SK-N-SH (cell line): ENCODE measurements around the gene TMCC3. TPM values are rescaled to one million over a fixed set of nuclear protein-coding genes. Genes with fewer than 3 reads are reported as not detected.

ENCODE experiments used
- CTCF ChIA-PET: fragments of 300-600, 350-600 bp; formaldehyde crosslinking; extraction: SDS; loops from one replicate; lab custom pipeline; 2021; lab: Yijun Ruan, JAX
- POLR2A ChIA-PET: fragments of 350-600 bp; sonication (Branson Sonifier 250); formaldehyde crosslinking; extraction: SDS; loops from one replicate; lab custom pipeline; 2020; ENCODE audit warnings: antibody characterized with exemption, inconsistent platforms; lab: Yijun Ruan, JAX
- DNase-seq: peaks from one replicate; pipeline ENCODE4 v3.0.0; 2012
- H2AFZ ChIP-seq: fragments of 200-600 bp; sonication (generic); 2 replicates; pipeline ENCODE4 v1.8.1; 2016; ENCODE audit warnings: antibody characterized with exemption, mild to moderate bottlenecking, low read depth
- H3F3A ChIP-seq: fragments of 200-600 bp; sonication (generic); replicated peaks from 2 replicates; pipeline ENCODE3; 2016; ENCODE audit warnings: antibody characterized with exemption, mild to moderate bottlenecking; ENCODE audit not compliant: insufficient read depth
- H3K27ac ChIP-seq, 2 experiments: fragments of 200-500 bp in 1 of 2; fragments of 200-600 bp in 1 of 2; sonication (Bioruptor generic) in 1 of 2; sonication (generic), shearing (Covaris generic) in 1 of 2; 2 replicates each; pipeline versions ENCODE4 v1.5.1 to v1.6.1; 2014 to 2016; ENCODE audit warnings: low read depth in 2 of 2, inconsistent platforms in 1 of 2, low read length in 1 of 2, mild to moderate bottlenecking in 1 of 2, mixed read lengths in 1 of 2
- H3K27me3 ChIP-seq: fragments of 200-600 bp; sonication (generic), shearing (Covaris generic); 2 replicates; pipeline ENCODE4 v1.6.1; 2016; ENCODE audit warnings: mixed run types; ENCODE audit not compliant: insufficient read depth
- H3K36me3 ChIP-seq, 2 experiments: fragments of 200-500 bp in 1 of 2; fragments of 200-600 bp in 1 of 2; sonication (Bioruptor generic) in 1 of 2; sonication (generic) in 1 of 2; replicated peaks in 1 of 2; 2 replicates each; pipeline versions ENCODE3 to v1.5.1; 2014 to 2016; ENCODE audit warnings: low read length in 1 of 2, mild to moderate bottlenecking in 1 of 2; ENCODE audit not compliant: insufficient read depth in 2 of 2, control insufficient read depth in 1 of 2
- H3K4me1 ChIP-seq, 2 experiments: fragments of 200-500 bp in 1 of 2; fragments of 200-600 bp in 1 of 2; sonication (Bioruptor generic) in 1 of 2; sonication (generic), shearing (Covaris generic) in 1 of 2; 2 replicates each; pipeline versions ENCODE4 v1.5.1 to v1.6.1; 2014 to 2016; ENCODE audit warnings: low read depth in 1 of 2, low read length in 1 of 2, mixed run types in 1 of 2; ENCODE audit not compliant: insufficient read depth in 2 of 2, control insufficient read depth in 1 of 2
- H3K4me2 ChIP-seq: fragments of 200-600 bp; sonication (generic), shearing (Covaris generic); 2 replicates; pipeline ENCODE4 v1.6.1; 2017; ENCODE audit warnings: mixed run types
- H3K4me3 ChIP-seq, 2 experiments: fragments of 200-500 bp in 1 of 2; fragments of 200-600 bp in 1 of 2; sonication (Bioruptor generic) in 1 of 2; sonication (generic), shearing (Covaris generic) in 1 of 2; 2 replicates each; pipeline versions ENCODE4 v1.5.1 to v1.8.1; 2014 to 2016; ENCODE audit warnings: low read depth in 2 of 2, inconsistent platforms in 1 of 2, low read length in 1 of 2, mild to moderate bottlenecking in 1 of 2, mixed read lengths in 1 of 2, moderate library complexity in 1 of 2
- H3K79me2 ChIP-seq: fragments of 200-600 bp; sonication (generic); 2 replicates; pipeline ENCODE4 v1.8.1; 2017; ENCODE audit warnings: mild to moderate bottlenecking; ENCODE audit not compliant: insufficient read depth
- H3K9ac ChIP-seq: fragments of 200-600 bp; sonication (generic); 2 replicates; pipeline ENCODE4 v1.6.1; 2017; ENCODE audit warnings: mixed run types
- H3K9me2 ChIP-seq: fragments of 200-600 bp; sonication (generic); 2 replicates; pipeline ENCODE4 v1.6.1; 2017; ENCODE audit warnings: mixed run types
- H3K9me3 ChIP-seq: fragments of 200-600 bp; sonication (generic); 2 replicates; pipeline ENCODE4 v1.6.1; 2017; ENCODE audit warnings: mixed run types, mild to moderate bottlenecking, moderate library complexity
- H4K20me1 ChIP-seq: fragments of 200-600 bp; sonication (generic); 2 replicates; pipeline ENCODE4 v1.6.1; 2017; ENCODE audit warnings: mild to moderate bottlenecking, mixed run types; ENCODE audit not compliant: insufficient read depth
- CTCF ChIP-seq: fragments of 200-600 bp; sonication (generic); IDR thresholded peaks from 2 replicates; pipeline ENCODE4 v1.6.1; 2017; ENCODE audit warnings: antibody characterized with exemption, mild to moderate bottlenecking, moderate library complexity
- EZH2phosphoT487 ChIP-seq: fragments of 200-600 bp; sonication (generic); IDR thresholded peaks from 2 replicates; pipeline ENCODE4 v1.6.1; 2017; ENCODE audit warnings: low read depth, mixed run types, mild to moderate bottlenecking, antibody characterized with exemption, moderate library complexity, borderline replicate concordance
- MEF2A ChIP-seq: IDR thresholded peaks from 2 replicates; pipeline ENCODE4 v1.4.0; 2012; ENCODE audit warnings: low read depth, borderline replicate concordance
- NFIC ChIP-seq: IDR thresholded peaks from 2 replicates; pipeline ENCODE4 v1.4.0; 2012; ENCODE audit warnings: borderline replicate concordance
- POLR2AphosphoS5 ChIP-seq: IDR thresholded peaks from 2 replicates; pipeline ENCODE4 v1.6.1; 2012; ENCODE audit warnings: low read depth, low read length
- RAD21 ChIP-seq: IDR thresholded peaks from 2 replicates; pipeline ENCODE4 v1.6.1; 2012; ENCODE audit warnings: mild to moderate bottlenecking, low read length
- TCF12 ChIP-seq: IDR thresholded peaks from 2 replicates; pipeline ENCODE4 v1.4.0; 2012
- TEAD4 ChIP-seq: IDR thresholded peaks from 2 replicates; pipeline ENCODE4 v1.4.0; 2012; ENCODE audit warnings: mild to moderate bottlenecking, borderline replicate concordance; ENCODE audit not compliant: insufficient read depth
- USF2 ChIP-seq: fragments of 150-350 bp; IDR thresholded peaks from 2 replicates; pipeline ENCODE4 v1.6.1; 2017; ENCODE audit warnings: antibody characterized with exemption, low read length, low read depth, borderline replicate concordance
- YY1 ChIP-seq: IDR thresholded peaks from 2 replicates; pipeline ENCODE4 v1.4.0; 2012; ENCODE audit warnings: low read depth, mild to moderate bottlenecking
- WGBS: methylation state at CpG from one replicate; pipeline ENCODE4 v1.1.6; 2017; ENCODE audit warnings: low lambda C conversion rate; 5-methylcytosine and 5-hydroxymethylcytosine counted together
- polyA plus RNA-seq, 3 experiments: library from polyadenylated mRNA; depleted of rRNA; stranded (reverse); fragments of >200 nt; gene quantifications; 2 replicates each; pipeline ENCODE4 v1.2.3, GENCODE V29; 2012

Gene TMCC3
- polyA plus RNA-seq, 1 of the 3 experiments (the other 2 are of a cell fraction), result 0.53 TPM

- no peaks in the 10 kb centered on the region for H3K9me3 ChIP-seq
- H3K4me3 ChIP-seq, result peak overlapping the region; percentile 53 to 56
- H3K9ac ChIP-seq, result no peak overlapping the region
- peak overlapping the region; percentile 59; the same call in 1 of the 2 replicates for H3K4me2 ChIP-seq
- H3K36me3 ChIP-seq, result no peaks in the 10 kb centered on the region
- H3K4me1 ChIP-seq, result peaks cover 0 to 5% of the 10 kb centered on the region in 2 experiments; a peak in 1 of 4 replicates
- no peaks in the 10 kb centered on the region for H3F3A ChIP-seq
- no peaks in the 10 kb centered on the region for H3K79me2 ChIP-seq
- ChIA-PET POLR2A (no interaction called here), CTCF (interaction anchor here (1.3 to 1.8 kb wide), 5 partner anchors 10 to 103 kb away, joined by 3 to 6 read pairs (median 3); no protein-coding TSS in a partner anchor)
- DNase-seq, result peak; percentile 82
- H2AFZ ChIP-seq, result no peak overlapping the region
- no peak overlapping the region for H3K27ac ChIP-seq
- H3K9me2 ChIP-seq, result no peaks in the 10 kb centered on the region
- H4K20me1 ChIP-seq, result no peaks in the 10 kb centered on the region
- TF ChIP-seq CTCF, result peak; percentile 32
- no peak for TF ChIP-seq TEAD4
- TF ChIP-seq TCF12, result no peak
- WGBS, result 43% methylated on average over 28 of the region's 72 CpGs
- peaks cover 19% of the 10 kb centered on the region for H3K27me3 ChIP-seq
Observed at GRCh38 chr12:94649349-94650142, 811 bp downstream of the TMCC3 start.

- ChIA-PET POLR2A (no interaction called here), CTCF (interaction anchor here (0.6 to 1.7 kb wide), 3 partner anchors 11 to 459 kb away, joined by 3 read pairs; no protein-coding TSS in a partner anchor)
- H3K4me1 ChIP-seq, result peaks cover 5 to 9% of the 10 kb centered on the region in 2 experiments; a peak in 2 of 4 replicates
- no peaks in the 10 kb centered on the region for H3K9me2 ChIP-seq
- H3K9ac ChIP-seq, result no peak overlapping the region
- TF ChIP-seq USF2, result no peak
- no peak for TF ChIP-seq EZH2phosphoT487
- TF ChIP-seq NFIC, result no peak
- TF ChIP-seq MEF2A, result no peak
- no peak for TF ChIP-seq RAD21
- no peak for TF ChIP-seq YY1
- TF ChIP-seq POLR2AphosphoS5, result no peak
- 93% methylated on average over 4 of the region's 4 CpGs for WGBS
- no peak overlapping the region for H2AFZ ChIP-seq
- no peaks in the 10 kb centered on the region for H3K9me3 ChIP-seq
- no peak overlapping the region for H3K4me3 ChIP-seq
- DNase-seq, result no peak
- no peaks in the 10 kb centered on the region for H3K36me3 ChIP-seq
- peaks cover 9% of the 10 kb centered on the region for H3F3A ChIP-seq
- H3K27ac ChIP-seq, result no peak overlapping the region
- H4K20me1 ChIP-seq, result no peaks in the 10 kb centered on the region
- H3K79me2 ChIP-seq, result no peaks in the 10 kb centered on the region
- peaks cover 19% of the 10 kb centered on the region for H3K27me3 ChIP-seq
- no peak overlapping the region for H3K4me2 ChIP-seq
Observed at GRCh38 chr12:94648578-94648977, 1.8 kb downstream of the TMCC3 start.
